Keratinocyte (primary cell): ENCODE data around the gene SPCS3. TPM values are rescaled to one million over a fixed set of nuclear protein-coding genes. Genes with fewer than 3 reads are reported as not detected.
A peak's percentile ranks its signal among the peaks of the same experiment; 100 is the strongest.

Experiments
- DNase-seq: peaks from one replicate; pipeline ENCODE4 v3.0.0-alpha.2; 2011; ENCODE audit warnings: low read depth, missing footprints, low spot score
- FAIRE-seq: peaks from 2 replicates; lab custom pipeline; 2011; peaks lifted over from hg19 to GRCh38; lab: Jason Lieb, UNC
- H2AFZ ChIP-seq: 2 replicates; pipeline ENCODE4 v1.6.0; 2012; ENCODE audit warnings: low read length, control low read depth, inconsistent platforms; ENCODE audit not compliant: control insufficient read depth
- H3K27ac ChIP-seq: 2 replicates; pipeline ENCODE4 v1.5.1; 2011; ENCODE audit warnings: low read length; ENCODE audit not compliant: control insufficient read depth, insufficient read depth
- H3K27me3 ChIP-seq: 3 replicates; pipeline ENCODE4 v1.6.0; 2011; ENCODE audit warnings: low read length; ENCODE audit not compliant: control insufficient read depth, insufficient read depth; ENCODE audit errors: extremely low read depth
- H3K36me3 ChIP-seq, 2 experiments: 2 replicates in 1 of 2; 3 replicates in 1 of 2; pipeline ENCODE4 v1.5.1; 2011; ENCODE audit warnings: low read length in 2 of 2, mild to moderate bottlenecking in 1 of 2; ENCODE audit not compliant: control insufficient read depth in 2 of 2, insufficient read depth in 2 of 2; ENCODE audit errors: extremely low read depth in 1 of 2
- H3K4me1 ChIP-seq: 3 replicates; pipeline ENCODE4 v1.5.1; 2011; ENCODE audit warnings: low read length; ENCODE audit not compliant: control insufficient read depth, insufficient read depth; ENCODE audit errors: extremely low read depth
- H3K4me2 ChIP-seq: 3 replicates; pipeline ENCODE4 v1.6.0; 2011; ENCODE audit warnings: low read depth, low read length; ENCODE audit not compliant: control insufficient read depth, insufficient read depth; ENCODE audit errors: extremely low read depth
- H3K4me3 ChIP-seq, 3 experiments: fragments of 200-600 bp in 1 of 3; sonication (generic) in 1 of 3; 2 replicates in 2 of 3; 3 replicates in 1 of 3; pipeline ENCODE4 v1.5.1; 2011 to 2016; ENCODE audit warnings: low read length in 3 of 3, mild to moderate bottlenecking in 3 of 3, control low read depth in 2 of 3, inconsistent platforms in 1 of 3, low read depth in 1 of 3, mixed read lengths in 1 of 3, mixed run types in 1 of 3, moderate library complexity in 1 of 3; ENCODE audit not compliant: control insufficient read depth in 2 of 3, insufficient read depth in 2 of 3; ENCODE audit errors: extremely low read depth in 1 of 3
- H3K79me2 ChIP-seq: 2 replicates; pipeline ENCODE4 v1.6.0; 2012; ENCODE audit warnings: low read length; ENCODE audit not compliant: control insufficient read depth, insufficient read depth
- H3K9ac ChIP-seq: 3 replicates; pipeline ENCODE4 v1.6.0; 2011; ENCODE audit warnings: low read length; ENCODE audit not compliant: control insufficient read depth, insufficient read depth; ENCODE audit errors: extremely low read depth
- H3K9me1 ChIP-seq: 3 replicates; pipeline ENCODE4 v1.6.0; 2011; ENCODE audit warnings: low read length; ENCODE audit not compliant: control insufficient read depth, insufficient read depth; ENCODE audit errors: extremely low read depth
- H3K9me3 ChIP-seq: 2 replicates; pipeline ENCODE4 v1.5.1; 2012; ENCODE audit warnings: low read depth, low read length; ENCODE audit not compliant: control insufficient read depth
- H4K20me1 ChIP-seq: 3 replicates; pipeline ENCODE4 v1.6.0; 2011; ENCODE audit warnings: low read length; ENCODE audit not compliant: control insufficient read depth, insufficient read depth; ENCODE audit errors: extremely low read depth
- EZH2 ChIP-seq: IDR thresholded peaks from one replicate; pipeline ENCODE4 v1.6.1; 2012; ENCODE audit warnings: inconsistent platforms, mild to moderate bottlenecking, low read length, moderate library complexity
- dilution Hi-C: fragments of 300-500 bp; cut with MboI; formaldehyde crosslinking; loops from one replicate; pipeline ENCODE4 v1.7.0; 2020; ENCODE audit warnings: low sequenced_read_pairs; ENCODE audit not compliant: extremely low pct_ligation_motif_present
- polyA plus RNA-seq, 5 experiments: library from polyadenylated mRNA; depleted of rRNA in 3 of 5; stranded (reverse) in 3 of 5; stranded (forward) in 1 of 5; unstranded in 1 of 5; fragments of >200 nt; gene quantifications; 1 replicate in 1 of 5; 2 replicates in 3 of 5; 3 replicates in 1 of 5; pipeline versions ENCODE4 v1.2.1 to v1.2.3, GENCODE V29; 2011 to 2012; ENCODE audit warnings: missing spikeins in 2 of 5, low read depth in 1 of 5, low replicate concordance in 1 of 5
- TF ChIP-seq, protein P1 (sequence below), 3 experiments: IDR thresholded peaks in 1 of 3; conservative IDR thresholded peaks in 1 of 3; optimal IDR thresholded peaks in 1 of 3; 2 replicates in 2 of 3; 3 replicates in 1 of 3; pipeline versions ENCODE3 to v1.5.1; 2011; ENCODE audit warnings: low read length in 3 of 3, mild to moderate bottlenecking in 3 of 3, moderate library complexity in 2 of 3, control low read depth in 1 of 3, inconsistent platforms in 1 of 3; ENCODE audit not compliant: insufficient read depth in 2 of 3; ENCODE audit errors: extremely low read depth in 1 of 3

The SPCS3 gene
- polyA plus RNA-seq, 1 donor (not counting 4 experiments of a cell fraction or from before 2014, with no cell fraction given), result 59.3 TPM

- peaks cover 8% of the 10 kb centered on the region for H3K4me1 ChIP-seq
- TF ChIP-seq, protein P1, sequence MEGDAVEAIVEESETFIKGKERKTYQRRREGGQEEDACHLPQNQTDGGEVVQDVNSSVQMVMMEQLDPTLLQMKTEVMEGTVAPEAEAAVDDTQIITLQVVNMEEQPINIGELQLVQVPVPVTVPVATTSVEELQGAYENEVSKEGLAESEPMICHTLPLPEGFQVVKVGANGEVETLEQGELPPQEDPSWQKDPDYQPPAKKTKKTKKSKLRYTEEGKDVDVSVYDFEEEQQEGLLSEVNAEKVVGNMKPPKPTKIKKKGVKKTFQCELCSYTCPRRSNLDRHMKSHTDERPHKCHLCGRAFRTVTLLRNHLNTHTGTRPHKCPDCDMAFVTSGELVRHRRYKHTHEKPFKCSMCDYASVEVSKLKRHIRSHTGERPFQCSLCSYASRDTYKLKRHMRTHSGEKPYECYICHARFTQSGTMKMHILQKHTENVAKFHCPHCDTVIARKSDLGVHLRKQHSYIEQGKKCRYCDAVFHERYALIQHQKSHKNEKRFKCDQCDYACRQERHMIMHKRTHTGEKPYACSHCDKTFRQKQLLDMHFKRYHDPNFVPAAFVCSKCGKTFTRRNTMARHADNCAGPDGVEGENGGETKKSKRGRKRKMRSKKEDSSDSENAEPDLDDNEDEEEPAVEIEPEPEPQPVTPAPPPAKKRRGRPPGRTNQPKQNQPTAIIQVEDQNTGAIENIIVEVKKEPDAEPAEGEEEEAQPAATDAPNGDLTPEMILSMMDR (optimal IDR thresholded peaks at IDR 0.05 in 1 of 3, IDR thresholded peaks at IDR 0.05 in 1 of 3, conservative IDR thresholded peaks at IDR 0.05 in 1 of 3; ENCODE audit: extremely low read depth in 1 of 3, insufficient read depth in 2 of 3, low read length in 3 of 3), result no peak
- no peak for TF ChIP-seq EZH2
- DNase-seq (no peak), FAIRE-seq (no peak)
- peak overlapping the region; percentile 97 for H3K9ac ChIP-seq
- no peaks in the 10 kb centered on the region for H3K9me1 ChIP-seq
- dilution Hi-C loops, result no loop called here
- no peaks in the 10 kb centered on the region for H3K36me3 ChIP-seq
- peak overlapping the region; percentile 93 to 98 (median 94) for H3K4me3 ChIP-seq
- H3K27me3 ChIP-seq, result no peaks in the 10 kb centered on the region
- H3K4me2 ChIP-seq, result peak overlapping the region; percentile 89
- no peak overlapping the region for H2AFZ ChIP-seq
- H3K27ac ChIP-seq, result peak overlapping the region; percentile 97
- H3K79me2 ChIP-seq, result peaks cover 57% of the 10 kb centered on the region
- H3K9me3 ChIP-seq, result no peaks in the 10 kb centered on the region
- H4K20me1 ChIP-seq, result no peaks in the 10 kb centered on the region
Observed at GRCh38 chr4:176320976-176321361, 1.2 kb downstream of the SPCS3 start.

- Histone ChIP-seq H3K79me2 (peaks cover 63% of the 10 kb centered on the region), H3K4me1 (peaks cover 8% of the 10 kb centered on the region), H3K27ac (peak overlapping the region; percentile 97), H3K9me3 (no peaks in the 10 kb centered on the region), H3K4me2 (peak overlapping the region; percentile 89), H2AFZ (no peak overlapping the region), H4K20me1 (no peaks in the 10 kb centered on the region), H3K27me3 (no peaks in the 10 kb centered on the region), H3K9me1 (no peaks in the 10 kb centered on the region), H3K36me3 (no peaks in the 10 kb centered on the region), H3K4me3 (peak overlapping the region; percentile 93 to 98 (median 94)), H3K9ac (peak overlapping the region; percentile 97)
- DNase-seq (no peak), FAIRE-seq (no peak)
- dilution Hi-C loops, result no loop called here
- TF ChIP-seq EZH2, result no peak
- TF ChIP-seq, protein P1 (optimal IDR thresholded peaks at IDR 0.05 in 1 of 3, IDR thresholded peaks at IDR 0.05 in 1 of 3, conservative IDR thresholded peaks at IDR 0.05 in 1 of 3; ENCODE audit: extremely low read depth in 1 of 3, insufficient read depth in 2 of 3, low read length in 3 of 3), result no peak
Observed at GRCh38 chr4:176321589-176321988, 1.8 kb downstream of the SPCS3 start.
